Measurements from ENCODE around the gene HMCN1. TPM values are rescaled to one million over a fixed set of nuclear protein-coding genes. Genes with fewer than 3 reads are reported as not detected.
"Not testable (repeated sequence)": the region's sequence is repeated elsewhere in the genome, so short reads cannot be mapped to it uniquely, and the experiment has no call there.

Gene HMCN1
- total and polyA plus RNA-seq, 4 experiments from 2014 or later: 0.19 to 0.29 TPM; not detected in 2

- ChIA-PET POLR2A (ENCODE audit: partially characterized antibody) (no interaction called here), CTCF (ENCODE audit: partially characterized antibody) (no interaction called here)
- intact Hi-C loops (cut with micrococcal nuclease): no loop called here
- no peak for DNase-seq
- H3K36me3 ChIP-seq (ENCODE audit: insufficient read depth, low read length): no peaks in the 10 kb centered on the region
- no peaks in the 10 kb centered on the region for H3K9me3 ChIP-seq (ENCODE audit: control insufficient read depth in 1 of 2, low read length in 2 of 2)
- H3K27me3 ChIP-seq (ENCODE audit: insufficient read depth, low read length): no peaks in the 10 kb centered on the region
- no peaks in the 10 kb centered on the region for H3K27me3 Mint-ChIP-seq
- H3K4me3 ChIP-seq (ENCODE audit: low read length in 2 of 2): no peak overlapping the region
- no peak overlapping the region for H3K27ac Mint-ChIP-seq
- H3K4me1 Mint-ChIP-seq: no peaks in the 10 kb centered on the region
- H3K9me3 Mint-ChIP-seq: peaks cover 0 to 4% (median 0%) of the 10 kb centered on the region in 8 donors
- H3K4me3 Mint-ChIP-seq: no peak overlapping the region
- no peak overlapping the region for H3K27ac ChIP-seq (ENCODE audit: low read depth, low read length)
- H3K36me3 Mint-ChIP-seq: no peaks in the 10 kb centered on the region
- no peaks in the 10 kb centered on the region for H3K4me1 ChIP-seq (ENCODE audit: insufficient read depth, low read length)
Observed at GRCh38 chr1:185880330-185880729, 146.1 kb downstream of the HMCN1 start.

- no peaks in the 10 kb centered on the region for H3K9me3 ChIP-seq (ENCODE audit: control insufficient read depth in 1 of 2, low read length in 2 of 2)
- Mint-ChIP-seq H3K4me3 (no peak overlapping the region), H3K36me3 (no peaks in the 10 kb centered on the region), H3K4me1 (no peaks in the 10 kb centered on the region), H3K9me3 (peaks cover 0 to 4% (median 0%) of the 10 kb centered on the region in 8 donors), H3K27ac (no peak overlapping the region), H3K27me3 (no peaks in the 10 kb centered on the region)
- H3K27ac ChIP-seq (ENCODE audit: low read depth, low read length): no peak overlapping the region
- DNase-seq: no peak
- no peaks in the 10 kb centered on the region for H3K27me3 ChIP-seq (ENCODE audit: insufficient read depth, low read length)
- POLR2A ChIA-PET (ENCODE audit: partially characterized antibody): no interaction called here
- CTCF ChIA-PET (ENCODE audit: partially characterized antibody): no interaction called here
- intact Hi-C loops (cut with micrococcal nuclease): no loop called here
- H3K36me3 ChIP-seq (ENCODE audit: insufficient read depth, low read length): no peaks in the 10 kb centered on the region
- H3K4me1 ChIP-seq (ENCODE audit: insufficient read depth, low read length): no peaks in the 10 kb centered on the region
- H3K4me3 ChIP-seq (ENCODE audit: low read length in 2 of 2): no peak overlapping the region
Observed at GRCh38 chr1:185880779-185881333, 146.7 kb downstream of the HMCN1 start.

- DNase-seq: no peak
- intact Hi-C loops (cut with micrococcal nuclease): no loop called here
- ChIA-PET POLR2A (ENCODE audit: partially characterized antibody) (no interaction called here), CTCF (ENCODE audit: partially characterized antibody) (no interaction called here)
- Histone ChIP-seq H3K4me3 (ENCODE audit: low read length in 2 of 2) (no peak overlapping the region), H3K27me3 (ENCODE audit: insufficient read depth, low read length) (no peaks in the 10 kb centered on the region), H3K9me3 (ENCODE audit: control insufficient read depth in 1 of 2, low read length in 2 of 2) (no peaks in the 10 kb centered on the region), H3K36me3 (ENCODE audit: insufficient read depth, low read length) (no peaks in the 10 kb centered on the region), H3K4me1 (ENCODE audit: insufficient read depth, low read length) (no peaks in the 10 kb centered on the region), H3K27ac (ENCODE audit: low read depth, low read length) (no peak overlapping the region)
- Mint-ChIP-seq H3K27me3 (no peaks in the 10 kb centered on the region), H3K27ac (no peak overlapping the region), H3K4me3 (no peak overlapping the region), H3K36me3 (no peaks in the 10 kb centered on the region), H3K9me3 (peaks cover 0 to 2% (median 0%) of the 10 kb centered on the region in 8 donors), H3K4me1 (no peaks in the 10 kb centered on the region)
Observed at GRCh38 chr1:185886046-185886445, 151.9 kb downstream of the HMCN1 start.

- CTCF ChIA-PET (ENCODE audit: partially characterized antibody): no interaction called here
- H3K4me1 ChIP-seq (ENCODE audit: insufficient read depth, low read length): no peaks in the 10 kb centered on the region
- POLR2A ChIA-PET (ENCODE audit: partially characterized antibody): no interaction called here
- H3K36me3 ChIP-seq (ENCODE audit: insufficient read depth, low read length): no peaks in the 10 kb centered on the region
- Mint-ChIP-seq H3K27me3 (no peaks in the 10 kb centered on the region), H3K27ac (no peak overlapping the region), H3K4me1 (no peaks in the 10 kb centered on the region), H3K4me3 (no peak overlapping the region), H3K36me3 (no peaks in the 10 kb centered on the region), H3K9me3 (peaks cover 0 to 2% (median 0%) of the 10 kb centered on the region in 8 donors)
- intact Hi-C loops (cut with micrococcal nuclease): no loop called here
- no peak for DNase-seq
- H3K27me3 ChIP-seq (ENCODE audit: insufficient read depth, low read length): no peaks in the 10 kb centered on the region
- H3K4me3 ChIP-seq (ENCODE audit: low read length in 2 of 2): no peak overlapping the region
- no peak overlapping the region for H3K27ac ChIP-seq (ENCODE audit: low read depth, low read length)
- no peaks in the 10 kb centered on the region for H3K9me3 ChIP-seq (ENCODE audit: control insufficient read depth in 1 of 2, low read length in 2 of 2)
Observed at GRCh38 chr1:185886671-185887070, 152.5 kb downstream of the HMCN1 start.

GRCh38 chr1:185892831-185893403, 158.7 kb downstream of the HMCN1 start:
- H3K27ac Mint-ChIP-seq; H3K36me3 Mint-ChIP-seq; H3K4me3 Mint-ChIP-seq; POLR2A ChIA-PET (ENCODE audit: partially characterized antibody); H3K27me3 Mint-ChIP-seq; CTCF ChIA-PET (ENCODE audit: partially characterized antibody); H3K36me3 ChIP-seq (ENCODE audit: insufficient read depth, low read length); intact Hi-C loops (cut with micrococcal nuclease); DNase-seq; H3K27me3 ChIP-seq (ENCODE audit: insufficient read depth, low read length); H3K9me3 Mint-ChIP-seq; H3K27ac ChIP-seq (ENCODE audit: low read depth, low read length); H3K9me3 ChIP-seq (ENCODE audit: control insufficient read depth in 1 of 2, low read length in 2 of 2); H3K4me1 ChIP-seq (ENCODE audit: insufficient read depth, low read length); H3K4me1 Mint-ChIP-seq; H3K4me3 ChIP-seq (ENCODE audit: low read length in 2 of 2): not testable (repeated sequence)

GRCh38 chr1:185894791-185895190, 160.6 kb downstream of the HMCN1 start:
- Mint-ChIP-seq H3K4me3 (no peak overlapping the region), H3K27me3 (peaks cover 0 to 3% of the 10 kb centered on the region in 2 donors), H3K36me3 (no peaks in the 10 kb centered on the region), H3K27ac (no peak overlapping the region), H3K9me3 (peaks cover 0 to 6% (median under 1%) of the 10 kb centered on the region in 8 donors), H3K4me1 (no peaks in the 10 kb centered on the region)
- Histone ChIP-seq H3K27me3 (ENCODE audit: insufficient read depth, low read length) (no peaks in the 10 kb centered on the region), H3K27ac (ENCODE audit: low read depth, low read length) (no peak overlapping the region), H3K36me3 (ENCODE audit: insufficient read depth, low read length) (no peaks in the 10 kb centered on the region), H3K4me1 (ENCODE audit: insufficient read depth, low read length) (no peaks in the 10 kb centered on the region), H3K4me3 (ENCODE audit: low read length in 2 of 2) (no peak overlapping the region), H3K9me3 (ENCODE audit: control insufficient read depth in 1 of 2, low read length in 2 of 2) (no peaks in the 10 kb centered on the region)
- intact Hi-C loops (cut with micrococcal nuclease): no loop called here
- POLR2A ChIA-PET (ENCODE audit: partially characterized antibody): no interaction called here
- no peak for DNase-seq
- CTCF ChIA-PET (ENCODE audit: partially characterized antibody): no interaction called here

GRCh38 chr1:185895208-185895900, 161.2 kb downstream of the HMCN1 start:
- intact Hi-C loops (cut with micrococcal nuclease): no loop called here
- H3K4me3 ChIP-seq (ENCODE audit: low read length in 2 of 2): no peak overlapping the region
- Mint-ChIP-seq H3K4me3 (no peak overlapping the region), H3K9me3 (peaks cover 0 to 3% (median 0%) of the 10 kb centered on the region in 8 donors), H3K4me1 (no peaks in the 10 kb centered on the region), H3K36me3 (no peaks in the 10 kb centered on the region), H3K27me3 (peaks cover 0 to 3% of the 10 kb centered on the region in 2 donors), H3K27ac (no peak overlapping the region)
- DNase-seq: no peak
- no peaks in the 10 kb centered on the region for H3K9me3 ChIP-seq (ENCODE audit: control insufficient read depth in 1 of 2, low read length in 2 of 2)
- no peaks in the 10 kb centered on the region for H3K36me3 ChIP-seq (ENCODE audit: insufficient read depth, low read length)
- H3K27ac ChIP-seq (ENCODE audit: low read depth, low read length): no peak overlapping the region
- no peaks in the 10 kb centered on the region for H3K27me3 ChIP-seq (ENCODE audit: insufficient read depth, low read length)
- no peaks in the 10 kb centered on the region for H3K4me1 ChIP-seq (ENCODE audit: insufficient read depth, low read length)
- ChIA-PET POLR2A (ENCODE audit: partially characterized antibody) (no interaction called here), CTCF (ENCODE audit: partially characterized antibody) (no interaction called here)

Data from CD4-positive, alpha-beta memory T cell (primary cell).